IMR-90 (cell line): ENCODE results near the gene ACTN2. TPM values are rescaled to one million over a fixed set of nuclear protein-coding genes. Genes with fewer than 3 reads are reported as not detected.
A peak's percentile ranks its signal among the peaks of the same experiment; 100 is the strongest.

ENCODE experiments used
- ATAC-seq: fragments of 200-7000 bp; cut with Tn5 transposase; 2 replicates; pipeline ENCODE4 v1.9.1; 2020; ENCODE audit warnings: low read depth, mild to moderate bottlenecking, moderate library complexity
- BruUV-seq: library from RNA; stranded (reverse); fragments of 400-500 nt; replicated peaks from 2 replicates; lab custom pipeline; 2021; lab: Mats Ljungman, UMichigan
- CTCF ChIA-PET: fragments of 300-600 bp; formaldehyde crosslinking; extraction: SDS; loops from one replicate; lab custom pipeline; 2021; ENCODE audit warnings: antibody characterized with exemption; lab: Yijun Ruan, JAX
- POLR2A ChIA-PET: fragments of 300-600 bp; sonication (Branson Sonifier 250); formaldehyde crosslinking; loops from one replicate; lab custom pipeline; 2022; ENCODE audit warnings: antibody characterized with exemption; ENCODE audit not compliant: unreplicated experiment; lab: Charles Lee
- DNase-seq: peaks from one replicate; pipeline ENCODE4 v3.0.0; 2013
- H2AFZ ChIP-seq: replicated peaks from 2 replicates; pipeline ENCODE3; 2013; ENCODE audit warnings: low read length, mild to moderate bottlenecking; ENCODE audit not compliant: poor library complexity
- H2AK5ac ChIP-seq: 2 replicates; pipeline ENCODE4 v1.6.1; 2013; ENCODE audit warnings: low read depth, low read length, inconsistent platforms
- H2AK9ac ChIP-seq: replicated peaks from 2 replicates; pipeline ENCODE3; 2013; ENCODE audit warnings: mild to moderate bottlenecking, low read depth, low read length, moderate library complexity; ENCODE audit not compliant: poor library complexity
- H2BK120ac ChIP-seq: 2 replicates; pipeline ENCODE4 v1.6.1; 2013; ENCODE audit warnings: low read depth, low read length, inconsistent platforms
- H2BK15ac ChIP-seq: 3 replicates; pipeline ENCODE4 v1.6.1; 2013; ENCODE audit warnings: low read depth, low read length, inconsistent platforms
- H2BK20ac ChIP-seq: 2 replicates; pipeline ENCODE4 v1.6.1; 2013; ENCODE audit warnings: low read depth, mild to moderate bottlenecking, inconsistent platforms, low read length, moderate library complexity
- H2BK5ac ChIP-seq: 2 replicates; pipeline ENCODE4 v1.6.1; 2013; ENCODE audit warnings: mild to moderate bottlenecking, low read depth, low read length, inconsistent platforms; ENCODE audit not compliant: poor library complexity, severe bottlenecking
- H3K14ac ChIP-seq: replicated peaks from 2 replicates; pipeline ENCODE4 v1.6.1; 2013; ENCODE audit warnings: low read depth, low read length, inconsistent platforms
- H3K18ac ChIP-seq: 2 replicates; pipeline ENCODE4 v1.6.1; 2013; ENCODE audit warnings: low read depth, low read length, control low read depth
- H3K23ac ChIP-seq: 2 replicates; pipeline ENCODE4 v1.6.1; 2013; ENCODE audit warnings: low read depth, low read length, inconsistent platforms
- H3K27ac ChIP-seq: 2 replicates; pipeline ENCODE4 v1.5.1; 2013; ENCODE audit warnings: mild to moderate bottlenecking, control low read depth, low read length; ENCODE audit not compliant: insufficient read depth
- H3K27me3 ChIP-seq: 2 replicates; pipeline ENCODE4 v1.6.1; 2013; ENCODE audit warnings: low read length; ENCODE audit not compliant: control insufficient read depth, insufficient read depth
- H3K36me3 ChIP-seq: 2 replicates; pipeline ENCODE4 v1.6.1; 2013; ENCODE audit warnings: low read length, mixed read lengths; ENCODE audit not compliant: control insufficient read depth, insufficient read depth
- H3K4ac ChIP-seq: 2 replicates; pipeline ENCODE4 v1.6.1; 2013; ENCODE audit warnings: low read depth, low read length, inconsistent platforms
- H3K4me1 ChIP-seq: 2 replicates; pipeline ENCODE4 v1.6.1; 2013; ENCODE audit warnings: low read length, mixed read lengths; ENCODE audit not compliant: control insufficient read depth, insufficient read depth
- H3K4me2 ChIP-seq: 2 replicates; pipeline ENCODE4 v1.6.1; 2013; ENCODE audit warnings: low read depth, mild to moderate bottlenecking, control low read depth, low read length, moderate library complexity
- H3K4me3 ChIP-seq: 2 replicates; pipeline ENCODE4 v1.5.1; 2013; ENCODE audit warnings: low read depth, mild to moderate bottlenecking, control low read depth, low read length, moderate library complexity; ENCODE audit not compliant: insufficient read depth
- H3K56ac ChIP-seq: 2 replicates; pipeline ENCODE4 v1.6.1; 2013; ENCODE audit warnings: low read length, inconsistent platforms; ENCODE audit not compliant: insufficient read depth; ENCODE audit errors: extremely low read depth
- H3K79me1 ChIP-seq, 2 experiments: 2 replicates each; pipeline ENCODE4 v1.6.1; 2013; ENCODE audit warnings: low read length in 2 of 2, inconsistent platforms in 1 of 2, low read depth in 1 of 2
- H3K9ac ChIP-seq: 2 replicates; pipeline ENCODE4 v1.6.1; 2013; ENCODE audit warnings: low read depth, low read length, control low read depth
- H3K9me1 ChIP-seq: 2 replicates; pipeline ENCODE4 v1.6.1; 2013; ENCODE audit warnings: low read length, inconsistent platforms; ENCODE audit not compliant: insufficient read depth
- H3K9me3 ChIP-seq: 2 replicates; pipeline ENCODE4 v1.6.1; 2013; ENCODE audit warnings: low read length; ENCODE audit not compliant: control insufficient read depth, insufficient read depth
- H4K20me1 ChIP-seq: 2 replicates; pipeline ENCODE4 v1.6.1; 2013; ENCODE audit warnings: low read length, inconsistent platforms; ENCODE audit not compliant: insufficient read depth
- H4K5ac ChIP-seq: 2 replicates; pipeline ENCODE4 v1.6.1; 2013; ENCODE audit warnings: mild to moderate bottlenecking, low read depth, low read length, control low read depth
- H4K8ac ChIP-seq, 2 experiments: 2 replicates each; pipeline ENCODE4 v1.6.1; 2013; ENCODE audit warnings: low read depth in 2 of 2, low read length in 2 of 2, control low read depth in 1 of 2, inconsistent platforms in 1 of 2
- H4K91ac ChIP-seq: 2 replicates; pipeline ENCODE4 v1.6.1; 2013; ENCODE audit warnings: low read depth, low read length, inconsistent platforms; ENCODE audit not compliant: insufficient read depth
- BHLHE40 ChIP-seq: fragments of 150-350 bp; IDR thresholded peaks from 2 replicates; pipeline ENCODE4 v1.6.1; 2016; ENCODE audit warnings: mild to moderate bottlenecking, low read depth, low read length
- CEBPB ChIP-seq: IDR thresholded peaks from 2 replicates; pipeline ENCODE4 v1.6.1; 2012; ENCODE audit warnings: low read depth, low read length, improper control_type of control experiment
- ELK1 ChIP-seq: fragments of 150-350 bp; IDR thresholded peaks from 2 replicates; pipeline ENCODE4 v1.6.1; 2016; ENCODE audit warnings: low read depth, mild to moderate bottlenecking, low read length, moderate library complexity, borderline replicate concordance
- FOS ChIP-seq: fragments of 150-350 bp; IDR thresholded peaks from 2 replicates; pipeline ENCODE4 v1.6.1; 2016; ENCODE audit warnings: low read depth, low read length
- MAZ ChIP-seq: IDR thresholded peaks from 2 replicates; pipeline ENCODE4 v1.6.1; 2012; ENCODE audit warnings: low read depth, mild to moderate bottlenecking, low read length, improper control_type of control experiment, moderate library complexity, borderline replicate concordance
- MXI1 ChIP-seq: IDR thresholded peaks from 2 replicates; pipeline ENCODE4 v1.6.1; 2012; ENCODE audit warnings: low read depth, mild to moderate bottlenecking, low read length, moderate library complexity, borderline replicate concordance
- NFE2L2 ChIP-seq: fragments of 150-350 bp; IDR thresholded peaks from 2 replicates; pipeline ENCODE4 v1.6.1; 2016; ENCODE audit warnings: low read depth, mild to moderate bottlenecking, low read length
- POLR2A ChIP-seq: IDR thresholded peaks from 2 replicates; pipeline ENCODE4 v1.6.1; 2012; ENCODE audit warnings: mild to moderate bottlenecking, low read depth, low read length
- RAD21 ChIP-seq: IDR thresholded peaks from 2 replicates; pipeline ENCODE4 v1.6.1; 2012; ENCODE audit warnings: low read length, improper control_type of control experiment
- RCOR1 ChIP-seq: IDR thresholded peaks from 2 replicates; pipeline ENCODE4 v1.6.1; 2012; ENCODE audit warnings: mild to moderate bottlenecking, low read length, improper control_type of control experiment; ENCODE audit not compliant: insufficient replicate concordance
- RFX5 ChIP-seq: IDR thresholded peaks from 2 replicates; pipeline ENCODE4 v1.8.0; 2012; ENCODE audit warnings: low read depth, mild to moderate bottlenecking, low read length, moderate library complexity
- SMC3 ChIP-seq: fragments of 150-350 bp; IDR thresholded peaks from 2 replicates; pipeline ENCODE4 v1.6.1; 2016; ENCODE audit warnings: low read depth, mild to moderate bottlenecking, antibody characterized with exemption, low read length, moderate library complexity
- WGBS, 2 experiments: methylation state at CpG; one replicate each; pipeline versions ENCODE4 v1.1.5 to v1.1.7; 2013; ENCODE audit warnings: missing lambda C conversion rate in 2 of 2; ENCODE audit not compliant: insufficient read length in 1 of 2; ENCODE audit errors: extremely low coverage in 2 of 2; 5-methylcytosine and 5-hydroxymethylcytosine counted together
- dilution Hi-C: fragments of 300-500 bp; cut with HindIII; formaldehyde crosslinking; loops from one replicate; pipeline ENCODE4 v1.14.3; 2018; ENCODE audit warnings: low sequenced_read_pairs; ENCODE audit not compliant: unreplicated experiment
- in situ Hi-C: fragments of 300-500 bp; cut with MboI; formaldehyde crosslinking; loops from 3 replicates; pipeline ENCODE4 v1.14.3; 2019; ENCODE audit warnings: low sequenced_read_pairs, inconsistent platforms, mixed read lengths
- intact Hi-C: fragments of 100-400 bp; cut with micrococcal nuclease; formaldehyde crosslinking; loops from 2 replicates; pipeline ENCODE4 v1.10.0; 2022
- polyA plus RNA-seq, 3 experiments: library from polyadenylated mRNA; depleted of rRNA; stranded (reverse); fragments of >200 nt; gene quantifications; 2 replicates each; pipeline ENCODE4 v1.2.3, GENCODE V29; 2012; ENCODE audit warnings: low replicate concordance in 1 of 3
- total RNA-seq: library from RNA; depleted of rRNA; stranded (reverse); fragments of >200 nt; gene quantifications from 2 replicates; pipeline ENCODE4 v1.2.3, GENCODE V29; 2012
- TF ChIP-seq, protein P1 (sequence below): conservative IDR thresholded peaks from 2 replicates; pipeline ENCODE4 v1.5.1; 2012; ENCODE audit warnings: mild to moderate bottlenecking, low read depth, low read length, improper control_type of control experiment

The ACTN2 gene
- total and polyA plus RNA-seq, 2 of the 4 experiments (the other 2 are of a cell fraction) = under 0.01 TPM; not detected in 1

- intact Hi-C loops = no loop called here
- no peak; the same call in 1 of the 2 replicates for ATAC-seq
Observed at GRCh38 chr1:236673289-236673919, 12.9 kb upstream of the ACTN2 start.

More at GRCh38 chr1:236673289-236673919, 12.9 kb upstream of the ACTN2 start:
- Histone ChIP-seq H3K18ac (no peak overlapping the region), H3K9ac (no peak overlapping the region), H3K4me3 (no peak overlapping the region), H3K79me1 (no peaks in the 10 kb centered on the region), H4K91ac (no peak overlapping the region), H3K36me3 (no peaks in the 10 kb centered on the region), H2AK5ac (no peak overlapping the region), H4K8ac (no peak overlapping the region), H3K14ac (no peak overlapping the region), H2BK15ac (no peak overlapping the region), H3K23ac (no peak overlapping the region), H3K4ac (no peak overlapping the region), H3K9me1 (no peaks in the 10 kb centered on the region), H2AFZ (no peak overlapping the region), H2BK5ac (no peak overlapping the region), H3K4me2 (no peak overlapping the region), H3K27me3 (no peaks in the 10 kb centered on the region), H3K9me3 (no peaks in the 10 kb centered on the region), H3K4me1 (no peaks in the 10 kb centered on the region), H2BK20ac (no peak overlapping the region), H4K20me1 (no peaks in the 10 kb centered on the region), H4K5ac (no peak overlapping the region), H2BK120ac (no peak overlapping the region), H3K27ac (no peak overlapping the region), H3K56ac (no peak overlapping the region), H2AK9ac (no peak overlapping the region)
- peak; percentile 7 for DNase-seq
- in situ Hi-C loops (no loop called here), dilution Hi-C loops (no loop called here)
- ChIA-PET POLR2A (no interaction called here), CTCF (no interaction called here)
- no TSS peak for BruUV-seq
- WGBS, 2 experiments = 0% methylated on average over 1 of the region's 5 CpGs; no CpG with 5 or more reads in 1 of the 2 experiments
- no peak for TF ChIP-seq RFX5
- no peak for TF ChIP-seq RAD21
- no peak for TF ChIP-seq SMC3
- no peak for TF ChIP-seq BHLHE40
- no peak for TF ChIP-seq MAZ
- TF ChIP-seq CEBPB = no peak
- no peak for TF ChIP-seq FOS
- TF ChIP-seq NFE2L2 = no peak
- no peak for TF ChIP-seq ELK1
- TF ChIP-seq, protein P1, sequence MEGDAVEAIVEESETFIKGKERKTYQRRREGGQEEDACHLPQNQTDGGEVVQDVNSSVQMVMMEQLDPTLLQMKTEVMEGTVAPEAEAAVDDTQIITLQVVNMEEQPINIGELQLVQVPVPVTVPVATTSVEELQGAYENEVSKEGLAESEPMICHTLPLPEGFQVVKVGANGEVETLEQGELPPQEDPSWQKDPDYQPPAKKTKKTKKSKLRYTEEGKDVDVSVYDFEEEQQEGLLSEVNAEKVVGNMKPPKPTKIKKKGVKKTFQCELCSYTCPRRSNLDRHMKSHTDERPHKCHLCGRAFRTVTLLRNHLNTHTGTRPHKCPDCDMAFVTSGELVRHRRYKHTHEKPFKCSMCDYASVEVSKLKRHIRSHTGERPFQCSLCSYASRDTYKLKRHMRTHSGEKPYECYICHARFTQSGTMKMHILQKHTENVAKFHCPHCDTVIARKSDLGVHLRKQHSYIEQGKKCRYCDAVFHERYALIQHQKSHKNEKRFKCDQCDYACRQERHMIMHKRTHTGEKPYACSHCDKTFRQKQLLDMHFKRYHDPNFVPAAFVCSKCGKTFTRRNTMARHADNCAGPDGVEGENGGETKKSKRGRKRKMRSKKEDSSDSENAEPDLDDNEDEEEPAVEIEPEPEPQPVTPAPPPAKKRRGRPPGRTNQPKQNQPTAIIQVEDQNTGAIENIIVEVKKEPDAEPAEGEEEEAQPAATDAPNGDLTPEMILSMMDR = no peak
- no peak for TF ChIP-seq MXI1
- no peak for TF ChIP-seq POLR2A
- TF ChIP-seq RCOR1 = no peak
